Measurements from ENCODE around the gene ADCYAP1R1. TPM values are rescaled to one million over a fixed set of nuclear protein-coding genes. Genes with fewer than 3 reads are reported as not detected.
A peak's percentile ranks its signal among the peaks of the same experiment; 100 is the strongest.

ADCYAP1R1 gene
- 1 to 10 TPM; 4.3 to 4.8 TPM for total RNA-seq
- polyA plus RNA-seq (ENCODE audit: insufficient read depth, low read depth, low replicate concordance): 3.2 TPM
- long read RNA-seq, donor 1: 0 reads
- long read RNA-seq, donor 2, partial matches to known transcripts: 0 of 1 reads
- long read RNA-seq, donor 2, other reads (novel, unspliced or antisense): 0 of 1 reads

- Histone ChIP-seq H3K4me1 (no peaks in the 10 kb centered on the region), H3K27me3 (no peaks in the 10 kb centered on the region), H3K36me3 (ENCODE audit: low read depth, missing control alignments) (no peaks in the 10 kb centered on the region), H3K27ac (peak within 1 kb of the TSS in 1 of 2 donors; percentile 56), H3K4me3 (peak within 1 kb of the TSS; percentile 56 to 67), H3K9me3 (no peaks in the 10 kb centered on the region)
- intact Hi-C loops (cut with DNase I; ENCODE audit: low total_unique reads): no loop called here
- 10 to 46% methylated on average over 5 to 31 of the region's 56 CpGs for WGBS, 2 donors
- peak; percentile 69 for DNase-seq
- no peak for TF ChIP-seq POLR2A (IDR thresholded peaks at IDR 0.05)
- TF ChIP-seq, protein P1, sequence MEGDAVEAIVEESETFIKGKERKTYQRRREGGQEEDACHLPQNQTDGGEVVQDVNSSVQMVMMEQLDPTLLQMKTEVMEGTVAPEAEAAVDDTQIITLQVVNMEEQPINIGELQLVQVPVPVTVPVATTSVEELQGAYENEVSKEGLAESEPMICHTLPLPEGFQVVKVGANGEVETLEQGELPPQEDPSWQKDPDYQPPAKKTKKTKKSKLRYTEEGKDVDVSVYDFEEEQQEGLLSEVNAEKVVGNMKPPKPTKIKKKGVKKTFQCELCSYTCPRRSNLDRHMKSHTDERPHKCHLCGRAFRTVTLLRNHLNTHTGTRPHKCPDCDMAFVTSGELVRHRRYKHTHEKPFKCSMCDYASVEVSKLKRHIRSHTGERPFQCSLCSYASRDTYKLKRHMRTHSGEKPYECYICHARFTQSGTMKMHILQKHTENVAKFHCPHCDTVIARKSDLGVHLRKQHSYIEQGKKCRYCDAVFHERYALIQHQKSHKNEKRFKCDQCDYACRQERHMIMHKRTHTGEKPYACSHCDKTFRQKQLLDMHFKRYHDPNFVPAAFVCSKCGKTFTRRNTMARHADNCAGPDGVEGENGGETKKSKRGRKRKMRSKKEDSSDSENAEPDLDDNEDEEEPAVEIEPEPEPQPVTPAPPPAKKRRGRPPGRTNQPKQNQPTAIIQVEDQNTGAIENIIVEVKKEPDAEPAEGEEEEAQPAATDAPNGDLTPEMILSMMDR (IDR thresholded peaks at IDR 0.05): peak in 1 of 3 experiments; percentile 15
Observed at GRCh38 chr7:31051598-31052486, at the start of gene ADCYAP1R1. Gene ADCYAP1R1 (plus strand): TSS chr7:31052308. CDS start chr7:31063265, 10,957 bp downstream.

- H3K36me3 ChIP-seq (ENCODE audit: low read depth, missing control alignments): no peaks in the 10 kb centered on the region
- intact Hi-C loops (cut with DNase I; ENCODE audit: low total_unique reads): no loop called here
- no peaks in the 10 kb centered on the region for H3K9me3 ChIP-seq
- H3K4me3 ChIP-seq: no peak overlapping the region
- no peak overlapping the region for H3K27ac ChIP-seq
- no peak for DNase-seq
- no peaks in the 10 kb centered on the region for H3K4me1 ChIP-seq
- TF ChIP-seq, protein P1 (IDR thresholded peaks at IDR 0.05): no peak
- no peaks in the 10 kb centered on the region for H3K27me3 ChIP-seq
- 90 to 92% methylated on average over 2 of the region's 2 CpGs for WGBS, 2 donors
Observed at GRCh38 chr7:31003097-31003496, 49.0 kb upstream of the ADCYAP1R1 start.

- TF ChIP-seq POLR2A (IDR thresholded peaks at IDR 0.05): no peak
- TF ChIP-seq, protein P1 (IDR thresholded peaks at IDR 0.05): no peak
- H3K36me3 ChIP-seq (ENCODE audit: low read depth, missing control alignments): no peaks in the 10 kb centered on the region
- H3K27me3 ChIP-seq: no peaks in the 10 kb centered on the region
- no peak overlapping the region for H3K4me3 ChIP-seq
- intact Hi-C loops (cut with DNase I; ENCODE audit: low total_unique reads): no loop called here
- H3K9me3 ChIP-seq: no peaks in the 10 kb centered on the region
- no peak for DNase-seq
- 93 to 97% methylated on average over 6 of the region's 6 CpGs for WGBS, 2 donors
- no peaks in the 10 kb centered on the region for H3K4me1 ChIP-seq
- H3K27ac ChIP-seq: no peak overlapping the region
Observed at GRCh38 chr7:31003721-31004120, 48.4 kb upstream of the ADCYAP1R1 start.

DNA sequence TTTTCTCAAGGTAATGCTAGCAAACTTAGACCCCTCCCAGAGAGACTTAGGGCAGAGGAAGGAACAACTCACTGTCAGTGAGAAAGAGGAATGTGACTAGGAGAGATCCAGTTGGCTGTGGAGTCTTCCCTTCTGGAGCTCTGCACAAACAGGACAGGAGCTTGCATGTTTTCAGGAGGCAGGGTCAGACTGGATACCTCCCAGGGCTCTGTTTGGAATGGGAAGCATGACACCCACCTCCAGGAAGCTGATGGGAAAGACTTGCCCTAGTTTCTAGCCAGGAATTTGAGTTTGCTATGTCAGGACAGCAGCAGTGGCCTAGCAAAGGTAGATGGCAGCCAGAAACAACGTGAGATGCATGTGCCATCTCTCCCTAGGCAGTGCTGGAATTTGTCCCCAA is 47.7 kb upstream of the ADCYAP1R1 start:
- WGBS, 2 donors: 79 to 80% methylated on average over 1 of the region's 1 CpG

More for the DNA sequence above, 47.7 kb upstream of the ADCYAP1R1 start:
- no peak for DNase-seq
- no peaks in the 10 kb centered on the region for H3K9me3 ChIP-seq
- H3K27me3 ChIP-seq: no peaks in the 10 kb centered on the region
- no peak for TF ChIP-seq POLR2A (IDR thresholded peaks at IDR 0.05)
- TF ChIP-seq, protein P1 (IDR thresholded peaks at IDR 0.05): no peak
- H3K4me1 ChIP-seq: no peaks in the 10 kb centered on the region
- H3K4me3 ChIP-seq: no peak overlapping the region
- H3K36me3 ChIP-seq (ENCODE audit: low read depth, missing control alignments): no peaks in the 10 kb centered on the region
- no peak overlapping the region for H3K27ac ChIP-seq
- intact Hi-C loops (cut with DNase I; ENCODE audit: low total_unique reads): no loop called here
